ENCODE measurements around the gene CSH2.
"Not testable (repeated sequence)": the region's sequence is repeated elsewhere in the genome, so short reads cannot be mapped to it uniquely, and the experiment has no call there.

DNA sequence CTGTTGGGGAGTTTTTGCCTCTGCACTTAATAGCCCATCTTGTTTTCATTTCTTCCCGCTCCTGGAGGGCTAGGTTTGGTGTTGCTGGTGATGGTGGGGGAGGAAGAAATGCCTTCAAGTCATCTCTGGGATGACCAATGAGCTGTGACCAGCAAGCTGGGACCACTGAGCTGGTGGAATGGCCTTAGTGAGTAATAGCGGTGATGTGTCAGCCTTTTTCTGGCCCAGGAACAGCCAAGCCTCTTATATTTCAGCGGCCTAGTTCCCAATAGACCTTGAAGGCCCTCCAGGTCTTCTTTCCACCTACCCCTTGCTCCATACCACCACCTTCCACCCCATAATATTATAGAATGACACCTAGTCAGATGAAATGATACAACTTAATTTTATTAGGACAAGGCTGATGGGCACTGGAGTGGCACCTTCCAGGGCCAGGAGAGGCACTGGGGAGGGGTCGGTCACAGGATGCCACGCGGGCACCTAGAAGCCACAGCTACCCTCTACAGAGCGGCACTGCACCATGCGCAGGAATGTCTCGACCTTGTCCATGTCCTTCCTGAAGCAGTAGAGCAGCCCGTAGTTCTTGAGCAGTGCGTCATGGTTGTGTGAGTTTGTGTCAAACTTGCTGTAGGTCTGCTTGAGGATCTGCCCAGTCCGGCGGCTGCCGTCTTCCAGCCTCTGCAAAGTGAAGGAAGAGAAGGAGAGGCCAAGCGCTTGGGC is 1.7 kb downstream of the CSH2 start:
- not testable (repeated sequence) for TF ChIP-seq CTCF (IDR thresholded peaks at IDR 0.05; ENCODE audit: insufficient read depth, low read length, poor library complexity, severe bottlenecking); EZH2phosphoT487 (conservative IDR thresholded peaks at IDR 0.05; ENCODE audit: low read length)
